Adrenal gland (tissue), 5 donors: ENCODE data around the gene SYT1.

Source experiments
- CTCF ChIP-seq, 6 experiments: fragments of 450-650 bp in 4 of 6; fragments of 200-600 bp in 2 of 6; sonication (generic) in 1 of 6; IDR thresholded peaks; 1 replicate in 5 of 6; 2 replicates in 1 of 6; pipeline versions ENCODE4 v1.5.1 to v1.8.0; 2016 to 2021; ENCODE audit warnings: antibody characterized with exemption in 6 of 6, mild to moderate bottlenecking in 2 of 6, moderate library complexity in 1 of 6
- POLR2A ChIP-seq, 2 donors: fragments of 450-650 bp; IDR thresholded peaks; one replicate each; pipeline ENCODE4 v1.6.1; 2017; ENCODE audit warnings: antibody characterized with exemption in 2 of 2, mild to moderate bottlenecking in 2 of 2, moderate library complexity in 1 of 2
- donor health status: DM: no; HTN: no; CAD: no.

GRCh38 chr12:79433465-79434072, 569.0 kb downstream of the SYT1 start:
- TF ChIP-seq CTCF (IDR thresholded peaks at IDR 0.05) (no peak), POLR2A (IDR thresholded peaks at IDR 0.05) (no peak)
